Astrocyte (in vitro differentiated cells and primary cell): ENCODE data around the gene MAP3K21. TPM values are rescaled to one million over a fixed set of nuclear protein-coding genes. Genes with fewer than 3 reads are reported as not detected.

ENCODE experiments used
- DNase-seq: peaks from one replicate; pipeline ENCODE4 v3.0.0-alpha.2; 2010; ENCODE audit warnings: low read depth
- FAIRE-seq: peaks from 2 replicates; lab custom pipeline; 2011; peaks lifted over from hg19 to GRCh38; lab: Jason Lieb, UNC
- H2AFZ ChIP-seq: 2 replicates; pipeline ENCODE4 v1.6.0; 2012; ENCODE audit warnings: low read depth, low read length, inconsistent platforms
- H3K27ac ChIP-seq: 2 replicates; pipeline ENCODE4 v1.5.1; 2011; ENCODE audit warnings: low read depth, low read length, inconsistent platforms
- H3K27me3 ChIP-seq: 2 replicates; pipeline ENCODE4 v1.6.0; 2011; ENCODE audit warnings: low read length, inconsistent platforms; ENCODE audit not compliant: insufficient read depth
- H3K36me3 ChIP-seq: 2 replicates; pipeline ENCODE4 v1.5.1; 2011; ENCODE audit warnings: low read length, inconsistent platforms; ENCODE audit not compliant: insufficient read depth
- H3K4me1 ChIP-seq: 2 replicates; pipeline ENCODE4 v1.5.1; 2011; ENCODE audit warnings: low read length, inconsistent platforms; ENCODE audit not compliant: insufficient read depth
- H3K4me2 ChIP-seq: 2 replicates; pipeline ENCODE4 v1.6.0; 2012; ENCODE audit warnings: low read length, inconsistent platforms
- H3K4me3 ChIP-seq: 2 replicates; pipeline ENCODE4 v1.5.1; 2011; ENCODE audit warnings: low read depth, mild to moderate bottlenecking, low read length, inconsistent platforms; ENCODE audit not compliant: insufficient read depth
- H3K79me2 ChIP-seq: 2 replicates; pipeline ENCODE4 v1.6.0; 2012; ENCODE audit warnings: mild to moderate bottlenecking, low read length, inconsistent platforms; ENCODE audit not compliant: insufficient read depth
- H3K9ac ChIP-seq: 2 replicates; pipeline ENCODE4 v1.6.0; 2012; ENCODE audit warnings: mild to moderate bottlenecking, low read length, inconsistent platforms
- H3K9me3 ChIP-seq: 2 replicates; pipeline ENCODE4 v1.5.1; 2012; ENCODE audit warnings: low read depth, mild to moderate bottlenecking, low read length, inconsistent platforms; ENCODE audit not compliant: insufficient read depth
- H4K20me1 ChIP-seq: 2 replicates; pipeline ENCODE4 v1.6.0; 2012; ENCODE audit warnings: low read length, inconsistent platforms; ENCODE audit not compliant: insufficient read depth
- H3K27ac Mint-ChIP-seq: one replicate; pipeline ENCODE4 v1.8.0; 2021; ENCODE audit warnings: mild to moderate bottlenecking, mixed read lengths; ENCODE audit not compliant: unreplicated experiment
- H3K27me3 Mint-ChIP-seq: one replicate; pipeline ENCODE4 v1.8.0; 2021; ENCODE audit warnings: low read depth, mixed read lengths; ENCODE audit not compliant: unreplicated experiment
- H3K36me3 Mint-ChIP-seq: one replicate; pipeline ENCODE4 v1.8.0; 2021; ENCODE audit warnings: low read depth, mixed read lengths; ENCODE audit not compliant: unreplicated experiment
- H3K4me1 Mint-ChIP-seq: one replicate; pipeline ENCODE4 v1.8.0; 2021; ENCODE audit warnings: low read depth, mixed read lengths; ENCODE audit not compliant: unreplicated experiment
- H3K4me3 Mint-ChIP-seq: one replicate; pipeline ENCODE4 v1.8.0; 2021; ENCODE audit warnings: mild to moderate bottlenecking, moderate library complexity, mixed read lengths; ENCODE audit not compliant: unreplicated experiment
- H3K9me3 Mint-ChIP-seq: one replicate; pipeline ENCODE4 v1.8.0; 2021; ENCODE audit warnings: mild to moderate bottlenecking, mixed read lengths; ENCODE audit not compliant: unreplicated experiment
- EZH2 ChIP-seq: IDR thresholded peaks from 2 replicates; pipeline ENCODE4 v1.6.1; 2012; ENCODE audit warnings: mild to moderate bottlenecking, low read length, inconsistent platforms; ENCODE audit not compliant: insufficient read depth
- total RNA-seq: library from RNA; stranded (reverse); gene quantifications from 2 replicates; pipeline ENCODE4 v1.2.1, GENCODE V29; 2021
- TF ChIP-seq, protein P1 (sequence below): IDR thresholded peaks from 2 replicates; pipeline ENCODE4 v1.5.1; 2011; ENCODE audit warnings: low read depth, mild to moderate bottlenecking, inconsistent platforms, low read length, moderate library complexity; ENCODE audit not compliant: insufficient read depth

The MAP3K21 gene
- total RNA-seq, 1 donor from 2014 or later, result 2.5 TPM

GRCh38 chr1:233338102-233338501 lies 10.6 kb downstream of the MAP3K21 start:
- H3K36me3 ChIP-seq, result no peaks in the 10 kb centered on the region
- H3K4me1 Mint-ChIP-seq, result peaks cover 5% of the 10 kb centered on the region
- H4K20me1 ChIP-seq, result no peaks in the 10 kb centered on the region
- FAIRE-seq (no peak), DNase-seq (no peak)
- H3K4me1 ChIP-seq, result no peaks in the 10 kb centered on the region
- H3K79me2 ChIP-seq, result no peaks in the 10 kb centered on the region
- H3K9me3 Mint-ChIP-seq, result no peaks in the 10 kb centered on the region
- H3K27me3 Mint-ChIP-seq, result no peaks in the 10 kb centered on the region
- H3K9ac ChIP-seq, result no peak overlapping the region
- no peaks in the 10 kb centered on the region for H3K36me3 Mint-ChIP-seq
- TF ChIP-seq EZH2, result no peak
- TF ChIP-seq, protein P1, sequence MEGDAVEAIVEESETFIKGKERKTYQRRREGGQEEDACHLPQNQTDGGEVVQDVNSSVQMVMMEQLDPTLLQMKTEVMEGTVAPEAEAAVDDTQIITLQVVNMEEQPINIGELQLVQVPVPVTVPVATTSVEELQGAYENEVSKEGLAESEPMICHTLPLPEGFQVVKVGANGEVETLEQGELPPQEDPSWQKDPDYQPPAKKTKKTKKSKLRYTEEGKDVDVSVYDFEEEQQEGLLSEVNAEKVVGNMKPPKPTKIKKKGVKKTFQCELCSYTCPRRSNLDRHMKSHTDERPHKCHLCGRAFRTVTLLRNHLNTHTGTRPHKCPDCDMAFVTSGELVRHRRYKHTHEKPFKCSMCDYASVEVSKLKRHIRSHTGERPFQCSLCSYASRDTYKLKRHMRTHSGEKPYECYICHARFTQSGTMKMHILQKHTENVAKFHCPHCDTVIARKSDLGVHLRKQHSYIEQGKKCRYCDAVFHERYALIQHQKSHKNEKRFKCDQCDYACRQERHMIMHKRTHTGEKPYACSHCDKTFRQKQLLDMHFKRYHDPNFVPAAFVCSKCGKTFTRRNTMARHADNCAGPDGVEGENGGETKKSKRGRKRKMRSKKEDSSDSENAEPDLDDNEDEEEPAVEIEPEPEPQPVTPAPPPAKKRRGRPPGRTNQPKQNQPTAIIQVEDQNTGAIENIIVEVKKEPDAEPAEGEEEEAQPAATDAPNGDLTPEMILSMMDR, result no peak
- no peak overlapping the region for H3K27ac Mint-ChIP-seq
- no peak overlapping the region for H3K4me2 ChIP-seq
- no peaks in the 10 kb centered on the region for H3K9me3 ChIP-seq
- H3K4me3 ChIP-seq, result no peak overlapping the region
- H3K27ac ChIP-seq, result no peak overlapping the region
- H2AFZ ChIP-seq, result no peak overlapping the region
- no peaks in the 10 kb centered on the region for H3K27me3 ChIP-seq
- no peak overlapping the region for H3K4me3 Mint-ChIP-seq

DNA sequence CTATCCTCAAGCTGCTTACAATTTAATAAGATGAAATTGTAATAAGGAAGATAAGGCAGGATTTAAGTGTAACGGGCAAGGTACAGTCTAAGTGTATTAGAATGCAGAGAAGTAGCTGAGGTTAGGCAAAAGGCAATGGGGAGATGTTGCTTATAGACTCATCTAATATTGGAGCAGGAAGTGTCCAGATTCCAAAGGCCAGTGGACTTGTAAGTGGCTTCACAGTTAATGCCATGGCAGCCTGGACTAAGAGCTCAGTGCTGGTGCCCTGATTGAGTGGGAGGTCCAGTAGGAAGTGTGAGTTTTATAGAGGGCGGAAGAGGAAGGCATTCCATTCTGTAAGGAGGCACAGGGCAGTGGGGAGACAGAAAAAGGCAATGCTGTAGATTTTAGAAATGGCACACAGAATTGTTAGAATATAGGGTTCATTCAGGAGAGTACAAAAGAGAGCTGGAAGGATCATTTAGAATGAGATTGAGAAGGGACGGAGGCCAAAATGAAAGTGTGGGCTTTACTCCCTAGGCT lies 12.6 kb downstream of the MAP3K21 start:
- Mint-ChIP-seq H3K27me3 (no peaks in the 10 kb centered on the region), H3K27ac (no peak overlapping the region), H3K4me3 (no peak overlapping the region), H3K4me1 (no peaks in the 10 kb centered on the region), H3K9me3 (peaks cover 6% of the 10 kb centered on the region), H3K36me3 (peaks cover 2% of the 10 kb centered on the region)
- Histone ChIP-seq H3K4me3 (no peak overlapping the region), H3K27me3 (no peaks in the 10 kb centered on the region), H3K27ac (no peak overlapping the region), H4K20me1 (no peaks in the 10 kb centered on the region), H3K9ac (no peak overlapping the region), H3K4me1 (no peaks in the 10 kb centered on the region), H3K9me3 (no peaks in the 10 kb centered on the region), H2AFZ (no peak overlapping the region), H3K79me2 (no peaks in the 10 kb centered on the region), H3K4me2 (no peak overlapping the region), H3K36me3 (no peaks in the 10 kb centered on the region)
- DNase-seq, result no peak
- TF ChIP-seq, protein P1, result no peak
- no peak for TF ChIP-seq EZH2
- FAIRE-seq, result no peak

DNA sequence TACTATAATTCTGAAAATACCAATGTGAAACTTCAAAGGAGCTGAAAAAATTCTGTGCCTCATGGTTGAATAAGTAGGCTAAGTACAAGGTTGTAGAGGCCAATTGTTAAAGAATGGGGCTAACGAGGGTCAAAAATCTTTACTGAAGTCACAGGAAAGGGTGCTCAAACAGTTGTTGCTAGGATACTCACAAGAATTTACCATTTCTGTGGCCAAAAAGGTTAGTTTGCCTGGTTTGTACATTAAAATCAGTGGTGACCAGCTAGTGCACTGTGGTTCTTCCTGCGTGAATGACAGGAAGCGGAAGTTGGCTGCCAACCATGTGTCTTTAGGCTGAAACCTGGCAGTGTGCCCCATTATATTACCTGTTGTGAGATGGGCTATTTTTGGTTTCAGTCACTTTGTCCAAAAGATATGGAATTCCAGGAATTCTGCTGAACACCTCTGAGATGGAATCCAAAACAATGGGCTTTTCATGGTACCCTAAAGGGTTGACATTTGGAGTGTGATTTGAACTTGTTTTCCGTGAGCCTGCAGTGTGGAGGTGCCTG lies 13.5 kb downstream of the MAP3K21 start:
- no peak for TF ChIP-seq EZH2
- TF ChIP-seq, protein P1, result no peak
- no peaks in the 10 kb centered on the region for H3K27me3 Mint-ChIP-seq
- no peak for FAIRE-seq
- H3K9me3 Mint-ChIP-seq, result peaks cover 7% of the 10 kb centered on the region
- Histone ChIP-seq H3K4me1 (no peaks in the 10 kb centered on the region), H3K27ac (no peak overlapping the region), H3K4me3 (no peak overlapping the region), H3K9ac (no peak overlapping the region), H3K4me2 (no peak overlapping the region), H3K79me2 (no peaks in the 10 kb centered on the region), H4K20me1 (no peaks in the 10 kb centered on the region), H3K9me3 (no peaks in the 10 kb centered on the region), H3K27me3 (no peaks in the 10 kb centered on the region), H2AFZ (peak overlapping the region; percentile 2), H3K36me3 (no peaks in the 10 kb centered on the region)
- peaks cover 2% of the 10 kb centered on the region for H3K36me3 Mint-ChIP-seq
- H3K4me1 Mint-ChIP-seq, result no peaks in the 10 kb centered on the region
- H3K4me3 Mint-ChIP-seq, result no peak overlapping the region
- DNase-seq, result no peak
- H3K27ac Mint-ChIP-seq, result no peak overlapping the region
